Measurements from ENCODE around the gene STUB1.

Gene STUB1

DNA sequence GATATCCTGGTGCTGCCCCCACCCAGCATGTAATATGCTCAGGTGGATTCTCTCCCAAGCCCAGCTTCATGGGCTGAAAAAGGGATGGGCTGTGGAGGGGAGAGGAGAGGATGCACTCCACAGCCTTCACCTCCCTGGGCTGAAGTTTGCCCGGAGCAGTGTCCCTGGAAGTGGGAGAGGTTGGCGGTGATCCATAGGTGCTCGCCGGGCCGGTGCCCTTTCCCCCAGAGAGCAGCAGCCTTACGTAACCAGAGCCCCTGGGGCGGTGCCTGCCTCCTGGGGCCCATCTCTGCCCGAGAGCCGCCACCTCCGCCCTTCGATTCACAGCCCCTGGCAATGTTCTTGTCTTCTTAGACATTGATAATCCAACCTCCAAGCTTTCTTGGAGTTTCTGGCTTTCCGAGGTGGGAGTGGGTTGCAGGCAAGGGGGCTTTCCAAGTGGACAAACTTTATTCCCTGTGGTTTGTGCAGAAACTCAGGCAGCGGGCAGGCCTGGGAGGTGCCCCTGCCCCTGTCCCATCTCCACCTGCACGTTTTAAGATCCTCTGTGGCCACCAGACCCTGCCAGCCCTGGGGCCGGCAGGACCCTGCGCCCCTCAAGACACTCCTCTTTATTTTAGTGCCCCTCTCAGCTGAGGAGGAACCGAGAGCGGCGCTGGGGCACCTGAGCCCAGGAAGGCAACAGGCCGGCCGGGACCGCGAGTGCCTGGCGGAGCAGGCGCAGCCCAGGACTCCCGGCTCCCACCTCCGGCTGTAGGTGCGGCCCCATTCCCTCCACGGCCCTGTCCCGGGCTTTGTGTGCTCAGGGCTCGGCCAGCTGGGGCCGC is 34.1 kb upstream of the STUB1 start:
- no peak for DNase-seq

DNA sequence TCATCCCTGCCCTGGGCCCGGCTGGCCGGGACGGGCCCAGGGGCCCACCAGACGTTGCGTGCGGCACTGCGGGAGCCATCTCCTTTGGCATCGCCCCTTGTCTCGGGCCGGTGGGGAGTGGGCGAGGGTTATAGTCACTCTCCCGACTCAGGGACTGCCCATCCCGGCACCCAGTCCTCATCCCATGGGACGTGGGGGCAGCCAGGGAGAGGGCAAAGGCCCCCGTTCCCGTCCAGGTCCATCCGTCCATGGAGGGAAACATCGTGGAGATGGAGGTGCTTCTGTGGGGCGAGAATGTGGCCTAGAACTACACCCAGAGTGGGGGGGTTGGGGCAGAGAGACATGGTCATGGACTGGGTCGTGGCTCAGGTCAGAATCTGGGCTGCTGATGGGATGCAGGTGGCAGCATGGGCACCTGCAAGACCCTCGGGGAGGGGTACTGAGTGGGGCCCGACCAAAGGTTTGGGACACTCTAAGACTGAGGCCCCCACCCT is 33.5 kb upstream of the STUB1 start:
- DNase-seq = no peak

DNA sequence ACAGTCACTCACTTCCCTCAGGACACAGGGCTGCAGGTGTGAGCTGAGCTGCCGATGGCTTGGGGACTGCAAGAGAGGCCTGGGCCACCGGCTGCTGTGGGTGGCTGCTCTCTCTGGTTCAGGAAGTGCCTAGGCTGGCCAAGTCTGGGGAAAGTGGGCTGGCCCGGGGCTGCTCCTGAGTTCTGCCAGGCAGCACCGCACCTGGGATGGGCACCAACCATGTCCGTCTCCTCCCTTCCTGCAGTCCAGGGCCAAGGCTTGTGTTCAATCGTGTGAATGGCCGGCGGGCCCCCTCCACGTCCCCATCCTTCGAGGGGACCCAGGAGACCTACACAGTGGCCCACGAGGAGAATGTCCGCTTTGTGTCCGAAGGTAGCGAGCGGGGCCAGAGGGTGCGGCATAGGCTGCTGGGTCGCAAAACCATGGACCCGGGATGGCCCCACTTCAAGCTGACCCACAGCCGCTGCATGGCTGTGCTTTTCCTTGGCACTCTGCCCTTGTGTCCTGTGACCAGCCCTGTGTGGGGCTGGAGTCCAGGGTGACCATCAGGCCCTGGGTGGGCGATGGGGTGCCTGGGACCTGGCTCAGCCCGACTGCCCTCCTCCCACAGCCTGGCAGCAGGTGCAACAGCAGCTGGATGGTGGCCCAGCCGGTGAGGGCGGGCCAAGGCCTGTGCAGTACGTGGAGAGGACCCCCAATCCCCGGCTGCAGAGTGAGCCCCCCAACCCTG is 32.9 kb upstream of the STUB1 start:
- DNase-seq = no peak

DNA sequence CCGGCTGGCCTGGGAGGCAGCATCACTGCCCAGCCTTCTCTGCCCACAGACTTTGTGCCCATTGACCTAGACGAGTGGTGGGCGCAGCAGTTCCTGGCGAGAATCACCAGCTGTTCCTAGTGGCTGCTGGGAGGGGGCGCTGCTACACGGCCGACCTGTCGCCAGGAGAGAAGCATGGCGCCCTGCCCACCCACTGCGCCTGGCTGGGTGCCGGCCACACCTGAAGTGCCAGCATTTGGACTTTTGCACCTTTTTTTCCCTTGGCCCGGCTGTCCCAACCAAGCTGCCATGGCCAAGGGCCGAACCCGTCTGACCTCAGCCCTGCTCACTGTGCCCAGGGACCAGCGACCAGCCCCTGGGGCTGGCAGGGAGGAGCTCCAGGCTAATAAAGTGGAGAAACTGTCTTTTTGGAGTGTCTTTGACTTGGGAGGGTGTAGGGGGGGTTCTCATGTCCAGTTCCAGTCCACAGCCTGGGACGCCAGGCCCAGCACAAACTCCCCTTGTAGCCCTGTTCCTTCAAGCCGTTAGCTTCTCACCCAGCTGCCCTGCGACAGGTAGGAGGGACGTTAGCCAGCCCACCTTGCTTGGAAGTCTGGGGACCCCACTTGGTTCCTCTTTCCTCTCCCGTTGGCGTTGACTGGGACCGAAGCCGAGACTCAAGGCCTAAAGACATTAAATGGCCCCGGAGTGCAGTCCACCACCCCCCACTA is 32.0 kb upstream of the STUB1 start:
- no peak for DNase-seq

DNA sequence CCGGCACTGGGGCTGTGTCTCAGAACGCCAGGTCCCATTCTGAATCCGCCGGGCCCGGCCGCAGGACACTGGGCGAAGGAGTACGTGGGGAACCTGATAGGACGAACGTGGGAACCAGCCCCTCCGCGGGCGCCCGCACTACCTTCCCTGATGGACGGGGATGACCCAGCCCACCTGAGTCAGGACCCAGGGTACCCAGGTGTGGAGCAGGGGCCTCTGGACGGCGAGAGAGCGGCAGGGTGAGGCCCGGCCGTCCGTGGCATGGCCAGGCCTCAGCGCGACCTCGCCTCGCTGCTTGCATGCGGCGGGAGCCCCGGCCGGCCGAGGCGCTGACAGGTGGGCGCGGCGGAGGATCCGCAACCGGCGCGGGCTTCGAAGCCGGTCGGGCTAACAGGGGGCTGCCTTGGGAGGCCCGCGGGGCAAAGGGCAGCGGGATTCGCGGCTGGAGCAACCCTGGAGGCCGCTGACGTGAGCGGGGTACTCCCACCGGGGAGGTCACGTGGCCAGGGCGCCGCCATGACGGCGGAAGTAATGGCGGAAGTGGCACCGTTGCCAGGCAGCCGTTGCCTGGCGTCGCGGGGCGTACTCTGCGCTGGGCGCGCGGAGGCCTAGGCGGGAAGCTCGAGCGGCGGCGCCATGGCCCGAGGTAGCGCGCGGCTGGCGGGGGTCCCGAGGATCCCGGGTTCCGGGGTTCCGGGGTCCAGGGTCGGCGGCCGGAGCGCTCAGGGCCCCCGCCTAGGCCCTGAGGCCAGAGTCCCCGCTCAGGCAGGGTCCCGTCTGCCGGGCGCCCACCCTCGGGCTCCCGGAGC is 31.2 kb upstream of the STUB1 start, which contains the start of gene WDR90:
WDR90 (plus strand) TSS at position 585 of the 809 bp plus-strand sequence; CDS start at position 637, 52 bp downstream.
- peak; percentile 95 for DNase-seq

DNA sequence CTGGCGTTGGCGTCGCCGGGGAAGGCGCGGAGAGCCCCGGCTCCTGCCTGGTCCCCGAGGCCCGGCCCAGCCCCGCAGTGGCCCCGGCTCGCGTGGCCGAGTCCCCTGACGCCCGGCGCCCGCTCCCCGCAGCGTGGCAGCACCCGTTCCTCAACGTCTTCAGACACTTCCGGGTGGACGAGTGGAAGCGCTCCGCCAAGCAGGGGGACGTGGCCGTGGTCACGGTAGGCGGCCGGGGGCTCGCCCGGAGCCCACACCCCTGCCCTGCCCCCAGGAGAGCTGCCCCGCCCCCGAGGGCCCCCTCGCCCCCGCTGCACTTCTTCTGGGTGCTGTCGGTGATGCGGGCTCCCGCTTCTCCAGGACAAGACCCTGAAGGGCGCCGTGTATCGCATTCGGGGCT is 30.6 kb upstream of the STUB1 start:
- no peak for DNase-seq

DNA sequence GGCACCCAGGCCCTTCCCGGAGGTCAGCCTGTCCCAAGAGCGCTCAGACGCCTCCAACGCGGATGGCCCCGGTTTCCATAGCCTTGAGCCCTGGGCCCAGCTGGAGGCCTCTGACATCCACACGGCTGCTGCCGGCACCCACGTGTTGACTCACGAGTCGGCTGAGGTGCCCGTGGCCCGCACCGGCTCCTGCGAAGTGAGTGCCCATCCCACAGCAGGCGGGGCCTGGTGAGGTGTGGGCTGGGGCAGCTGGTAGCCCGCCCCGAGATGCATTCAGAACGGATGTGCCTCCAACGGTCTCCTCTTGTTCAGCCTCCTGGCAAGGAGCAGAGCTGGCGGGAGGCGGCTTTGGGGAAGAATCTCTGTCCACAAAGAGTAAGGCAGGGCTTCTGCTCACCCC is 28.4 kb upstream of the STUB1 start:
- DNase-seq = no peak

DNA sequence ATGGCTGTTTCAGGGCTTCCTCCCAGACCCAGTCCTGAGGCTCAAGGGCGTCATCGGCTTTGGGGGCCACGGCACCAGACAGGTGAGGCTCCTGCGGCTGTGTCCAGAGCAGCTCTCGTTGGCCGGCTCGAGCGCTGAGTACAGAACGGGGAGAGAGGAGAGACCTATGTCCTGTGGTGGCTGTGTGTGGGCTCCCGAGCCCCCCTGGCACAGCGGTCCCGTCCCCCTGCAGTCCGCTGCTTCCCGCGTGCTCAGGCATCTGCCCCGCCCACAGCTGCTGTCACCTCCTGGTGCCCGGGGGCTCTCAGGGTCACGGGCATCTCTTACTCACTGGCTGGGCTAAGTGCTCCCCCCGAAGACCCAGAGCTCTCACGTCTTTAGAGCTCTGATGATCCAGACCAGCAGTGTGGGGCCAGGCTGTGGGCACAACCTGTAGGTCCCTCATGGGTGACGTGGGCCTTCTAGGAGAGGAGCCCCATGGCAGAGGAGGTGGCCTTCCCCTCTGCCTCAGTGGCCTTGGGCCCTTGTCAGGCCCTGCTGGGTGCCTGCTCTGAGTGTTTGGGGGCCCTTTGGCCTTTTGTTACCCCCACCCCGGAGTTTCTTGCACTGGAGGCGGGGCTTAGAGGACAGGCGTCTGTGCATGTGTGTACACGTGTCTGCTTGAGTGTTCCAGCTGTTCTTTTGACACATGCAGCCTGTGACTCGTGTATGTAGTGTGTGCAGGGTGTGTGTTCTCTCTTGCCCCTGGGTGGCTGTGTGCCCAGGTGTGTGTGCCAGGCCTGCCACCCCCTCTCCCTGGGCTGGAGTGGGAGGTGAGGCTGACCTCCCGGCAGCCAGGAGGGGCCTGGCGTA is 27.5 kb upstream of the STUB1 start:
- DNase-seq = no peak

DNA sequence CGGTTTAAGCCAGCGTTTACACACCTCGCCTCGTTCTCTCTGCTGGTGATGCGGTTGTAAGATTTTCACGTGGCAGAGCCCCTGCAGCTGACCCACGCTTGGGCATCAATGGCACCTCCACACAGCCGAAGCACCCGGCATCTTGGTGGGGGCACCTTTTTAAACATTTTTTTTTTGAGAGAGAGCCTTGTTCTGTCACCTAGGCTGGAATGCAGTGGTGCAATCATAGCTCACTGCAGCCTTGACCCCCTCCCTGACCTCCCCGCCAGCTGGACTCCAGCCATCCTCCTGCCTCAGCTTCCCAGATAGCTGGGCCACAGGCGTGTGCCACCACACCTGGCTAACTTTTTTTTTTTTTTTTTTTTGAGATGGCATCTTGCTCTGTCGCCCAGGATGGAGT is 26.2 kb upstream of the STUB1 start:
- no peak for DNase-seq

DNA sequence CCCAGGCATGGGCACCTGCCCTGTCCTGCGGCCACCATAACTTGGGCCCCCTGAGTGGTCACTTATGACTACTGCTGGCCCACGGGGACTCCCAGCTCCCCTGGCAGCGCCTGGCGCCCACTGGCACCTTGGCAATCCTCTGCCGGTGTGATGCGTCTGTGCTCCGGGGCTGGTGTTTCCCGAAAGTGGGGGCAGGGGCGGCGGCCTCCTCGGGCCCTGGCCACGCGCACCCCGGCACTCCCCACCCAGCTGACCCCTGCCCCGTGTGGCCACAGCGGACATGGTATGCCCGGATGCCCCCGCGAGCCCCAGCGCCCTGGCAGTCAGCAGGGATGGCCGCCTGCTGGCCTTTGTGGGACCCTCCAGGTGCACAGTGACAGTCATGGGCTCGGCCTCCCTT is 22.7 kb upstream of the STUB1 start:
- no peak for DNase-seq

DNA sequence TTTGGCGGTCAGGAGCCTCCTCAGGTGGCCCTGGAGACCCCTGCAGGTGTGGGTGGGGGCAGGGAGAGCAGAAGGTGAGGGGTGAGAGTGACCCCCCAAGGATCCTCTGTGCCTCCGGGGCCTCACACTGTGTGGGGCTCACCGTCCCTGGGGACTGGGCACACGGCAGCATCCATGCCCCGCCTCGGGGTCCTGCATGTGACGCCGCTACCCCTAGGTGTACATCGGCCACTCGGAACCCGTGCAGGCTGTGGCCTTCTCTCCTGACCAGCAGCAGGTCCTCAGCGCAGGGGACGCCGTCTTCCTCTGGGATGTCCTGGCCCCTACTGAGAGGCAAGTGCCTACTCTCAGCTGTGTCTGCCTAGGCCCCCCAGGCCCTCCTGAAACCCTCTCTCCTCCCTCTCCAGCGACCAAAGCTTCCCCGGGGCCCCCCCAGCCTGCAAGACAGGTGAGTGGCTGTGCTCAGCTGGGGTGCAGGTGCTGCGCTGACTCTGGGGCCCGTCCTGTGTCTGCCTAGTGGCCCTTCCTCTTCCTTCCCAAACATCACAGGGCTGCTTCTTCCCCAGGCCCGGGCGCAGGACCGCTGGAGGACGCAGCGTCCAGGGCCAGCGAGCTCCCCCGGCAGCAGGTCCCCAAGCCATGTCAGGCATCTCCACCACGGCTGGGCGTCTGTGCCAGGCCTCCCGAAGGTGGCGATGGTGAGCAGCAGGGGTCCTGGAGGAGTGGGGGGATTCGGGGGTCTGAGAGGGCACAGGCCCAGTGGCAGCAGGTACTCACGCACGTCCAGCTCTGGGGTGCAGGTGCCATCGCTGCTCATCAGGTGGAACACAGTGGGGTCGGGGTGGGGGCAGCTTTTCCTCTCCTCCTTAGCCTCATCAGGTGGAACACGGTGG is 21.3 kb upstream of the STUB1 start:
- no peak for DNase-seq

DNA sequence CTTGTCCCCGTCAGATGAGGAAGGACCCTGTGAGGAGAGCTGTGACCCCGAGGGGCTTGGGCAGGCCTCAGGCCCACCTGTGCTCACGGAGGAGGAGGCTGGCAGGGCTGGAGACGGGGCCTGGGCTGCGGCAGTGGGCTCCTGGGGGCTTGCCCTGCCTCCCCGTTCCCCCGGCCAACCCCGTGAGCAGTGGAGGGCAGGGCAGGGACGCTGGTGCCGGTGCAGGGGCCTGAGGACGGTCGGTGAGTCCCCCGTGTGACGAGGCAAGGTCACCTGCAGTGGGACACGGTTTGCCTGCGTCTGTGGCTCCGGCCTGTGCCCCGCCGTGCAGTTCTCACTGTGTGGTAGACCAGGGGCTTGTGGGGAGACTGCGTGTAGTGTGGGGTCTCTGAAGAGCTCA is 20.6 kb upstream of the STUB1 start:
- no peak for DNase-seq

DNA sequence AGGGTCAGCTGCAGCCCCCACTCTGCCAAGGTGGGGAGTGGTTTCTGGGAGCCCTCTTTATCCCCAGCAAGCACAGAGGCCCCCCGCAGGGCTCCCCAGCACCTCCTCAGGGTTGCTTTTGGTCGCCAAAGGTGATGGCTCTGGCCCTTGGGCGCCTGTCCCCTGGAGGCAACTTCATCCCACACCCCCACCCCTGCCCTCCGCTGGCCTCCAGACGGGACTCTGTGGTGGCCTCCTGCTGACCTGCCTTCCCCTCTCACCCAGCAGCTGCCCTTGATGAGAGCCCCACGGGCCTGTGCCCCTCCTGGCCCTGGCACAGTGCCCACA is 20.1 kb upstream of the STUB1 start:
- no peak for DNase-seq

DNA sequence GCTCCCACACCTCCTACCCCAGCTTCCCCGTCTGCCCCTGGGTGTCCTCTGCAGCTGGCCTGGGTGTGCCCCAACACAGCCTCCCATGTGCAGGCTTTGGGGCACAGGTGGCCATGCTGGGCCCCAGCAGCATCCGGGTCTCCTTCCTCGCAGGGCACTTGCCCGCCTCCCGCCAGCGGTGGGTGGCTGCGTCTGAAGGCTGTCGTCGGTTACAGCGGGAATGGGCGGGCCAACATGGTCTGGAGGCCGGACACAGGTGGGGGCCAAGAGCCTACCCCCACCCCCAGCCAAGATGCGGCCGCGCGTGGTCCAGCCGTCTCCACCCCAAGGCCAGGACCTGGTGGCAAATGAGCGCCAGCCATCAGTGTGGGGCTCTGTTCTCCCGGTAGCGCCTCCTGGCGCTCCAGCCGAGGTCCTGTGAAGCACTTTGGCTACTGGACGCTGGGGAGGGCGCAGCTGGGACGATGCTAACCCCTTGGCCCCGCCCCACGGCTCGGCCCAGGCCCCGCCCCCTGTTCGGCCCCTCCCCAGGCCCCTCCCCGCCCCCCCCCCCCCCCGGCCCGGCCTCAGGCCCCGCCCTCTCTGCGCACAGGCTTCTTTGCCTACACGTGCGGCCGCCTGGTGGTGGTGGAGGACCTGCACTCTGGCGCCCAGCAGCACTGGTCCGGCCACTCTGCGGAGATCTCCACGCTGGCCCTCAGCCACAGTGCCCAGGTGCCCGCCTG is 19.6 kb upstream of the STUB1 start:
- peak; percentile 89 for DNase-seq

DNA sequence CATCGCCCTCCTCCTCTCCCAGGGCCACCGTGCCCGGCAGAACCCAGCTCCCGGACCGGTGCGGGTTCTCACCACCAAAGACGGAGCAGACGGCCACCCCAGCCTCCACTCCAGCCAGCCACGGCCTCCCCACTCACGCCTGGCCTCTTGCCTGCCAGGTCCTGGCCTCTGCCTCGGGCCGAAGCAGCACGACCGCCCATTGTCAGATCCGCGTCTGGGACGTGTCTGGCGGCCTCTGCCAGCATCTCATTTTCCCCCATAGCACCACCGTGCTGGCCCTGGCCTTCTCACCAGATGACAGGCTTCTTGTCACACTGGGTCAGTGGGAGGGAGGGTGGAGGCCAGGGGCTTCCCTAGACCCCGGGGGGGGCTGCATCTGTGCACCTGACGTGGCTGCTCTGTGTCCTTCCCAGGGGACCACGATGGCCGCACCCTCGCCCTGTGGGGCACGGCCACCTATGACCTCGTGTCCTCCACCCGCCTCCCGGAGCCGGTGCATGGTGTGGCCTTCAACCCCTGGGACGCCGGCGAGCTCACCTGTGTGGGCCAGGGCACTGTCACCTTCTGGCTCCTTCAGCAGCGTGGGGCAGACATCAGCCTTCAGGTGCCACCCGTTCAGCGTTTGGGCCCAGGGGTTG is 18.9 kb upstream of the STUB1 start:
- no peak for DNase-seq

DNA sequence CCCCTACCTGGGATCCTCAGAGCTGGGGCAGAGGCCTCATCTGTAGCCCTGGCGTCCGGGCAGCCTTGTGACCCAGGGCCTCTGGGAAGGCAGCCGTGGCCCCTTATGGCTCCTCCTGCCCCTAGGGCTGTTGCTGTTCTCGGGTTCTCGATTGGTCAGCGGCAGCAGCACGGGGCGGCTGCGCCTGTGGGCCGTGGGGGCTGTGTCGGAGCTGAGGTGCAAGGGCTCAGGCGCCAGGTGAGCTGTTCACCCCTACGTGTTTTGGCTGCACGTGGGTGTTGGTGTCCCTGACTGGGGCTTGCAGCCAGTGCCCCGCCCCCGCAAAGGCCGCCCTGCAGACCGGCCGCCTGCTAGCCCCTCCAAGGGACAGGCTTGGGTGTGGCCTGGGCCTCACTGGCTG is 18.1 kb upstream of the STUB1 start:
- DNase-seq = no peak

DNA sequence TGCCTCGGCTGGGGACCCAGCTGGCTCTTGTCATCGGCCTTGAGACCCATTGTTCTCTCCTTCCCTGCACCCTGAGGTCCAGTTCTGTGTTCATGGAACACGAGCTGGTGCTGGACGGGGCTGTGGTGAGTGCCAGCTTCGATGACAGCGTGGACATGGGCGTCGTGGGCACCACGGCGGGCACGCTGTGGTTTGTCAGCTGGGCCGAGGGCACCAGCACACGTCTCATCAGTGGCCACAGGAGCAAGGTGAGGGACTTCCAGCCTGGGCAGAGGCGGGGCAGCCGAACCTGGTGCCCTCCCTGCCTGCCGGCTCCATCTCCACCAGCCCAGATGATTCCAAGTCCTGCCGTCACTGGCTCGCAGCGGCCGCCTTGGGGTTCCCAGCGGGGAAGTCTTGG is 17.6 kb upstream of the STUB1 start:
- DNase-seq = no peak

DNA sequence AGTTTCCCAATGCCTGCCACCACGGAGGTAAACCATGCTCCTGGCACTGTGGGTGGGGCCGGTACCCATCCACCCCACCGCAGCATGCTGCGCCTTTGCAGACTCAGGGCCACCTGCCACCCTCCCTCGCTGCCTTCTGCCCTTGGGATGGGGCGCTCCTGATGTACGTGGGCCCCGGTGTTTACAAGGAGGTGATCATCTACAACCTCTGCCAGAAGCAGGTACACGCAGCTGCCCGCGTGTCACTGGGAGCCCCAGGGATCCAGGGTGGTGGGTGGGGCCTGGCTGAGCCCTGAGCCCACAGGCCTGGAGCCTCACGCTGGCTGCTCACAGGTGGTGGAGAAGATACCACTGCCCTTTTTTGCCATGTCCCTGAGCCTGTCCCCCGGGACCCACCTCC is 13.6 kb upstream of the STUB1 start:
- DNase-seq = no peak

DNA sequence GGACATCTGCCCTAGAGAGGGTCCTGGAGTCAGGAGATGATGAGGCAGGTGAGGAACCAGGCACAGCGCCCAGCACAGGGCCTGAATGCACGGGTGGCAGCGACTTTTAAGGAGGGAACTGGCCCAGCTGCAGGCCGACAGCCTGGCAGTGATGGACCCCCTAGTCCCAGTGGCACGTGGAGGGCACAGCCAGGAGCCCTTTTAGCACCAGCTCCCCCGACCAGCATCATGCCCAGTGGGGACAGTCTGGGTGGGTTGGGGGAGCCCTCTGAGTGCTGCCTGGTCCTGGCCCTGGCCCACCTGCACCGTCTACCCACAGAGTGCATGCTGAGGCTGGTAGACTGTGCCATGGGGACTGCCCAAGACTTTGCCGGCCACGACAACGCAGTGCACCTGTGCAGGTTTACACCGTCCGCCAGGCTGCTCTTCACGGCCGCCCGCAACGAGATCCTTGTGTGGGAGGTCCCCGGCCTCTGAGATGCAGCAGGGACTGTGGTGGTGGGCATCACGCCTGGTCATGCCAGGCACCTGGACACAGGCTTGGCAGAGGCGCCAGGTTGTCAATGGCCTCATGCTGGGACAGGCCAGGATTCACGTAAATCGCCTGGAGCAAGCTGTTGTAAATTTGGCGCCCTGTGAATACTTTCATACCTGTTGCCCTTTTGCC is 13.0 kb upstream of the STUB1 start:
- no peak for DNase-seq
